Astrocyte (in vitro differentiated cells and primary cell): Measurements from ENCODE around the gene FHAD1.

Experiments used
- CTCF ChIP-seq: IDR thresholded peaks from 2 replicates; pipeline ENCODE4 v1.5.1; 2011; ENCODE audit warnings: low read depth, mild to moderate bottlenecking, inconsistent platforms, low read length, moderate library complexity; ENCODE audit not compliant: insufficient read depth
- EZH2 ChIP-seq: IDR thresholded peaks from 2 replicates; pipeline ENCODE4 v1.6.1; 2012; ENCODE audit warnings: mild to moderate bottlenecking, low read length, inconsistent platforms; ENCODE audit not compliant: insufficient read depth

GRCh38 chr1:15304708-15305467 is 57.9 kb downstream of the FHAD1 start:
- TF ChIP-seq EZH2 (no peak), CTCF (peak; percentile 84)
